ENCODE data around the gene MRPL44.
"Not testable (repeated sequence)": the region's sequence is repeated elsewhere in the genome, so short reads cannot be mapped to it uniquely, and the experiment has no call there.

The MRPL44 gene

GRCh38 chr2:223935459-223936125 lies 21.7 kb upstream of the MRPL44 start:
- DNase-seq (ENCODE audit: low read depth, low spot score), result no peak
- no peak for TF ChIP-seq CTCF (IDR thresholded peaks at IDR 0.05; ENCODE audit: low read depth, low read length)
- in situ Hi-C loops (cut with HindIII; ENCODE audit: low sequenced_read_pairs), result no loop called here

GRCh38 chr2:223936862-223937326 lies 20.4 kb upstream of the MRPL44 start:
- H3K4me3 ChIP-seq (ENCODE audit: low read depth, low read length), result no peak overlapping the region
- DNase-seq (ENCODE audit: low read depth, low spot score), result peak; percentile 12
- in situ Hi-C loops (cut with HindIII; ENCODE audit: low sequenced_read_pairs), result no loop called here
- no peak for TF ChIP-seq CTCF (IDR thresholded peaks at IDR 0.05; ENCODE audit: low read depth, low read length)

More at GRCh38 chr2:223935459-223936125, 21.7 kb upstream of the MRPL44 start:
- no peak overlapping the region for H3K4me3 ChIP-seq (ENCODE audit: low read depth, low read length)

- in situ Hi-C loops (cut with HindIII; ENCODE audit: low sequenced_read_pairs), result no loop called here
- H3K4me3 ChIP-seq (ENCODE audit: low read depth, low read length), result no peak overlapping the region
Measured at GRCh38 chr2:223937535-223937934, 19.7 kb upstream of the MRPL44 start.

GRCh38 chr2:223939438-223939837 lies 17.8 kb upstream of the MRPL44 start:
- H3K4me3 ChIP-seq (ENCODE audit: low read depth, low read length); in situ Hi-C loops (cut with HindIII; ENCODE audit: low sequenced_read_pairs): not testable (repeated sequence)
- peak; percentile 23 for DNase-seq (ENCODE audit: low read depth, low spot score)

More at GRCh38 chr2:223937535-223937934, 19.7 kb upstream of the MRPL44 start:
- no peak for TF ChIP-seq CTCF (IDR thresholded peaks at IDR 0.05; ENCODE audit: low read depth, low read length)
- DNase-seq (ENCODE audit: low read depth, low spot score), result no peak

GRCh38 chr2:223941579-223942277 lies 15.5 kb upstream of the MRPL44 start:
- DNase-seq (ENCODE audit: low read depth, low spot score), result peak; percentile 84
- no peak overlapping the region for H3K4me3 ChIP-seq (ENCODE audit: low read depth, low read length)
- in situ Hi-C loops (cut with HindIII; ENCODE audit: low sequenced_read_pairs), result no loop called here
- no peak for TF ChIP-seq CTCF (IDR thresholded peaks at IDR 0.05; ENCODE audit: low read depth, low read length)

- in situ Hi-C loops (cut with HindIII; ENCODE audit: low sequenced_read_pairs), result no loop called here
- peak overlapping the region; percentile 93 for H3K4me3 ChIP-seq (ENCODE audit: low read depth, low read length)
- DNase-seq (ENCODE audit: low read depth, low spot score), result no peak
- no peak for TF ChIP-seq CTCF (IDR thresholded peaks at IDR 0.05; ENCODE audit: low read depth, low read length)
Measured at GRCh38 chr2:223943135-223943534, 14.1 kb upstream of the MRPL44 start.

- peak overlapping the region; percentile 93 for H3K4me3 ChIP-seq (ENCODE audit: low read depth, low read length)
- in situ Hi-C loops (cut with HindIII; ENCODE audit: low sequenced_read_pairs), result no loop called here
Measured at GRCh38 chr2:223943561-223944008, 13.7 kb upstream of the MRPL44 start.

More at GRCh38 chr2:223943561-223944008, 13.7 kb upstream of the MRPL44 start:
- TF ChIP-seq CTCF (IDR thresholded peaks at IDR 0.05; ENCODE audit: low read depth, low read length), result no peak
- DNase-seq (ENCODE audit: low read depth, low spot score), result peak; percentile 57
